Body of pancreas (tissue), 4 donors: ENCODE results near the gene STON1. TPM values are rescaled to one million over a fixed set of nuclear protein-coding genes. Genes with fewer than 3 reads are reported as not detected.
"Not testable (repeated sequence)": the region's sequence is repeated elsewhere in the genome, so short reads cannot be mapped to it uniquely, and the experiment has no call there.

Experiments
- ATAC-seq: fragments of 150-250 bp; one replicate; pipeline ENCODE4 v1.9.1; 2016
- DNase-seq, 4 donors: peaks; one replicate each; pipeline ENCODE4 v3.0.0-alpha.2; 2019
- H3K27ac ChIP-seq, 4 donors: fragments of 200-600 bp; sonication (generic); 1 replicate in 3 of 4; 2 replicates in 1 of 4; pipeline versions ENCODE4 v1.5.1 to v1.6.1; 2016 to 2019; ENCODE audit warnings: mild to moderate bottlenecking in 1 of 4, mixed read lengths in 1 of 4, moderate library complexity in 1 of 4
- H3K27me3 ChIP-seq, 2 donors: fragments of 200-600 bp; sonication (generic); one replicate each; pipeline ENCODE4 v1.6.0; 2016; ENCODE audit warnings: mild to moderate bottlenecking in 1 of 2
- H3K36me3 ChIP-seq, 2 donors: fragments of 200-600 bp; sonication (generic); replicated peaks in 1 of 2; 2 replicates each; pipeline ENCODE4 v1.5.1; 2016; ENCODE audit warnings: low read depth in 2 of 2; ENCODE audit not compliant: insufficient read depth in 1 of 2
- H3K4me1 ChIP-seq: fragments of 200-600 bp; sonication (generic); one replicate; pipeline ENCODE4 v1.6.0; 2016
- H3K4me3 ChIP-seq, 2 donors: fragments of 200-600 bp; sonication (generic); 1 replicate in 1 of 2; 2 replicates in 1 of 2; pipeline ENCODE4 v1.5.1; 2016 to 2019
- H3K9me3 ChIP-seq, 3 donors: fragments of 200-600 bp; sonication (generic); 1 replicate in 2 of 3; 2 replicates in 1 of 3; pipeline ENCODE4 v1.5.1; 2016
- POLR2A ChIP-seq, 3 donors: fragments of 450-650 bp; IDR thresholded peaks; one replicate each; pipeline ENCODE4 v1.6.1; 2016; ENCODE audit warnings: antibody characterized with exemption in 3 of 3, mild to moderate bottlenecking in 2 of 3
- WGBS, 2 donors: methylation state at CpG; one replicate each; pipeline ENCODE4 v1.1.5; 2017; 5-methylcytosine and 5-hydroxymethylcytosine counted together
- intact Hi-C: fragments of 100-400 bp; cut with DNase I; formaldehyde crosslinking; loops from one replicate; pipeline ENCODE4 v1.15.1; 2023
- total RNA-seq, 2 donors: library from RNA; depleted of rRNA; stranded (reverse); fragments of >200 nt; gene quantifications; one replicate each; pipeline ENCODE4 v1.1.0, GENCODE V29; 2016
- TF ChIP-seq, protein P1 (sequence below), 7 experiments: fragments of 450-650 bp in 4 of 7; fragments of 200-600 bp in 3 of 7; sonication (generic) in 3 of 7; IDR thresholded peaks; one replicate each; pipeline ENCODE4 v1.5.1; 2016 to 2019; ENCODE audit warnings: antibody characterized with exemption in 7 of 7

The STON1 gene
- total RNA-seq, 2 donors from 2014 or later: 9.1 to 24.1 TPM

DNA sequence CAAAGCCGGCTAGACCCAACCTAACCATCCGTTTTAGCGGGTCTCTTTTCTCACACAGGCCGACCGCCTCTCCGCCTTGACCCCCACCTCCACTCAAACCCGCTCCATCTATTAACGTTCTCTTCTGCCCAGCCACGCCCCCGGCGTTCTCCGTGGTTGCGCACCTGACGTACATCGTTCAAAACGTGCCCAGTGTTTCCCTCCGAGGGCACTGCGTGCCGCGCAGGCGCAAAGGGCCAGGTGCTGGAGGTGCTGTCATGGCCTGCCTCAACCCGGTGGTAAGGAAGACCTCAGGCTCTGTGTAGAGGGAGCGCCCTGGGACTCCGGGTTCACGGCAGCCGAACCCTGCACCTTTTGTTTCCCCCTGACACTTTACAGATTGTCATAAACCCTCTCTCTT is 87.7 kb downstream of the STON1 start, which contains the start of gene GTF2A1L:
GTF2A1L (plus strand) TSS at position 239 of the 400 bp plus-strand sequence; CDS start at position 258, 19 bp downstream.
- ATAC-seq: no peak

DNA sequence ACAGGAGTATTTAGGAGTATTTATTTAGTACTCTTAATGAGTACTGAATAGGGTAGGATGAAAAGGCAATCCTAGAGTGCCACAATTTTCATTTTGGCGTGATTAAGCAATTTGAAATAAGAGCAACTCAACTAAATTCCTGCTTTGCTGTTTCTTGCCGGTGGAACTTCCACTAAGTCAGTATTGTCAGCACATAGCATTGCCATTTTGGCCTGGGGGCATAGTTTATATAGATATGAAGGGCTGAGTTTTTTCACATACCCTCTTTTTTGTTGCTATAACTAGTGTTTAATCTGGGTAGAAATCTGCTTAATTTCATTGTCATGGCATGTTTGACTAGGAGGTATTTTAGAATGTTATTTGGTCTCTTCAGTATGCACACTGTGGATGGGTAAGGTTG is 89.6 kb downstream of the STON1 start:
- Histone ChIP-seq H3K9me3 (no peaks in the 10 kb centered on the region), H3K36me3 (no peaks in the 10 kb centered on the region), H3K4me3 (no peak overlapping the region), H3K27me3 (no peaks in the 10 kb centered on the region), H3K27ac (no peak overlapping the region), H3K4me1 (no peaks in the 10 kb centered on the region)
- WGBS, 2 donors: 82 to 87% methylated on average over 2 of the region's 2 CpGs
- DNase-seq (no peak), ATAC-seq (no peak)
- intact Hi-C loops: no loop called here
- TF ChIP-seq, protein P1, sequence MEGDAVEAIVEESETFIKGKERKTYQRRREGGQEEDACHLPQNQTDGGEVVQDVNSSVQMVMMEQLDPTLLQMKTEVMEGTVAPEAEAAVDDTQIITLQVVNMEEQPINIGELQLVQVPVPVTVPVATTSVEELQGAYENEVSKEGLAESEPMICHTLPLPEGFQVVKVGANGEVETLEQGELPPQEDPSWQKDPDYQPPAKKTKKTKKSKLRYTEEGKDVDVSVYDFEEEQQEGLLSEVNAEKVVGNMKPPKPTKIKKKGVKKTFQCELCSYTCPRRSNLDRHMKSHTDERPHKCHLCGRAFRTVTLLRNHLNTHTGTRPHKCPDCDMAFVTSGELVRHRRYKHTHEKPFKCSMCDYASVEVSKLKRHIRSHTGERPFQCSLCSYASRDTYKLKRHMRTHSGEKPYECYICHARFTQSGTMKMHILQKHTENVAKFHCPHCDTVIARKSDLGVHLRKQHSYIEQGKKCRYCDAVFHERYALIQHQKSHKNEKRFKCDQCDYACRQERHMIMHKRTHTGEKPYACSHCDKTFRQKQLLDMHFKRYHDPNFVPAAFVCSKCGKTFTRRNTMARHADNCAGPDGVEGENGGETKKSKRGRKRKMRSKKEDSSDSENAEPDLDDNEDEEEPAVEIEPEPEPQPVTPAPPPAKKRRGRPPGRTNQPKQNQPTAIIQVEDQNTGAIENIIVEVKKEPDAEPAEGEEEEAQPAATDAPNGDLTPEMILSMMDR (IDR thresholded peaks at IDR 0.05): no peak
- TF ChIP-seq POLR2A (IDR thresholded peaks at IDR 0.05): no peak

More for the DNA sequence above, 87.7 kb downstream of the STON1 start, which contains the start of gene GTF2A1L:
- H3K9me3 ChIP-seq: no peaks in the 10 kb centered on the region
- H3K27ac ChIP-seq: no peak within 1 kb of the TSS
- no peaks in the 10 kb centered on the region for H3K27me3 ChIP-seq
- intact Hi-C loops: no loop called here
- 51 to 69% methylated on average over 26 of the region's 26 CpGs for whole genome bisulfite sequencing, 2 donors
- DNase-seq: no peak
- H3K4me3 ChIP-seq: no peak within 1 kb of the TSS
- no peaks in the 10 kb centered on the region for H3K36me3 ChIP-seq
- no peaks in the 10 kb centered on the region for H3K4me1 ChIP-seq
- TF ChIP-seq POLR2A (IDR thresholded peaks at IDR 0.05): no peak
- TF ChIP-seq, protein P1 (IDR thresholded peaks at IDR 0.05): no peak

DNA sequence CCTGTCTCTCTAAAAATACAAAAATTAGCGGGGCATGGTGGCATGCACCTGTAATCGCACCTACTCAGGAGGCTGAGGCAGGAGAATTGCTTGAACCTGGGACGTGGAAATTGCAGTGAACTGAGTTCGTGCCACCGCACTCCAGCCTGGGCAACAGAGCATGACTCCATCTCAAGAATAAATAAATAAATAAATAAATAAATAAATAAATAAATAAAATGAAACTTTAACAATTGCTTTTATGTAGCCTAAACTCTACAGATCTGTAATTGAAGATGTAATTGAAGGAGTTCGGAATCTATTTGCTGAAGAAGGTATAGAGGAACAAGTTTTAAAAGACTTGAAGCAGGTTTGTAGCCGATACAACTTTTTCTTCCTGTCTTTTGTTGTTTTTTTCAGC is 90.7 kb downstream of the STON1 start:
- intact Hi-C loops: no loop called here
- Histone ChIP-seq H3K4me1 (no peaks in the 10 kb centered on the region), H3K27me3 (no peaks in the 10 kb centered on the region), H3K9me3 (no peaks in the 10 kb centered on the region), H3K27ac (no peak overlapping the region), H3K4me3 (no peak overlapping the region), H3K36me3 (no peaks in the 10 kb centered on the region)
- no peak for ATAC-seq
- 83 to 84% methylated on average over 7 of the region's 7 CpGs for WGBS, 2 donors
- DNase-seq: no peak
- no peak for TF ChIP-seq POLR2A (IDR thresholded peaks at IDR 0.05)
- TF ChIP-seq, protein P1 (IDR thresholded peaks at IDR 0.05): no peak

DNA sequence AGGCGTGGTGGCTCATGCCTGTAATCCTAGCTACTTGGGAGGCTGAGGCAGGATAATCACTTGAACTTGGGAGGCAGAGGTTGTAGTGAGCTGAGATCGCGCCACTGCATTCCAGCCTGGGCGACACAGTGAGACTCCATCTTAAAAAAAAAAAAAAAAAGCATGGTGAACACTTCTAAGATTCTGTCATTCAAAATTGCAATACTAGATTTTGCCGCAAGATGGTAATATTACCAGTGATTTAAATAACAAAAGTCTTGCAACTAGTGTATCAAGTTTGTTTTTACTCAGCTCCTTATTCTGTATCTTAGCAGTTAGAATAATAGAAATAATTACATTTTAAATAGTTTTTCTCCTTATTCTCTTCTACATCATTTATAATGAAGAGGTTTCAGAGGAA is 92.7 kb downstream of the STON1 start:
- intact Hi-C loops, H3K27me3 ChIP-seq, H3K27ac ChIP-seq, H3K36me3 ChIP-seq, H3K4me1 ChIP-seq, H3K9me3 ChIP-seq, DNase-seq, ATAC-seq, H3K4me3 ChIP-seq: not testable (repeated sequence)
- WGBS, 2 donors: 81 to 88% methylated on average over 5 of the region's 5 CpGs

DNA sequence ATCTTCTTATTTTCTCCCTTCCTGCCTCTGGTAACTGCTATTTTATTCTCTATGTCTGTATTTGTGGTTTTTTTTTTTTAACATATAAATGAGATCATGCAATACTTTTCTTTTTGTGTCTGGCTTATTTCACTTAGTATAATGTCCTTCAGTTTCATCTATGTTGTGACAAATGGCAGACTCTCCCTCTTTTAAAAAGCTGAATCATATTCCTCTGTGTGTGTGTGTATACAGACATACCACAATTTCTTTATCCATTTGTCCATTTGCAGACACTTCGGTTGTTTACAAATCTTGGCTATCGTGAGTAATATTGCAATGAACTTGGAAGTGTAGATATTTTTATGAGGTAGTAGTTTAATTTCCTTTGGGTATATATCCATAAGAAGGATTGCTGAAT is 94.7 kb downstream of the STON1 start:
- H3K36me3 ChIP-seq: no peaks in the 10 kb centered on the region
- TF ChIP-seq, protein P1 (IDR thresholded peaks at IDR 0.05): no peak
- intact Hi-C loops: no loop called here
- peaks cover 0 to 4% (median 0%) of the 10 kb centered on the region in 3 donors for H3K9me3 ChIP-seq
- ATAC-seq: no peak
- 79 to 87% methylated on average over 2 of the region's 2 CpGs for WGBS, 2 donors
- no peaks in the 10 kb centered on the region for H3K4me1 ChIP-seq
- no peaks in the 10 kb centered on the region for H3K27me3 ChIP-seq
- H3K4me3 ChIP-seq: no peak overlapping the region
- DNase-seq: no peak
- no peak overlapping the region for H3K27ac ChIP-seq
